GM23248 (cell line): ENCODE results near the gene GRIK5. TPM values are rescaled to one million over a fixed set of nuclear protein-coding genes. Genes with fewer than 3 reads are reported as not detected.

Source experiments
- DNase-seq: peaks from one replicate; pipeline ENCODE4 v3.0.0-alpha.2; 2015
- H2AFZ ChIP-seq: fragments of 200-600 bp; sonication (generic); 2 replicates; pipeline ENCODE4 v1.6.1; 2016; ENCODE audit warnings: antibody characterized with exemption
- H3F3A ChIP-seq: fragments of 200-600 bp; sonication (generic); 2 replicates; pipeline ENCODE4 v1.6.1; 2016; ENCODE audit warnings: mild to moderate bottlenecking, antibody characterized with exemption, mixed run types; ENCODE audit not compliant: insufficient read depth
- H3K27ac ChIP-seq: fragments of 200-600 bp; sonication (generic); 2 replicates; pipeline ENCODE4 v1.5.1; 2016; ENCODE audit warnings: mild to moderate bottlenecking
- H3K27me3 ChIP-seq: fragments of 200-600 bp; sonication (generic); replicated peaks from 2 replicates; pipeline ENCODE4 v1.6.1; 2016; ENCODE audit warnings: mild to moderate bottlenecking; ENCODE audit not compliant: insufficient read depth
- H3K36me3 ChIP-seq: fragments of 200-600 bp; sonication (generic); 2 replicates; pipeline ENCODE4 v1.6.1; 2016; ENCODE audit warnings: low read depth, mild to moderate bottlenecking
- H3K4me1 ChIP-seq: fragments of 200-600 bp; sonication (generic); 2 replicates; pipeline ENCODE4 v1.6.1; 2016; ENCODE audit warnings: mild to moderate bottlenecking; ENCODE audit not compliant: insufficient read depth
- H3K4me2 ChIP-seq: fragments of 200-600 bp; sonication (generic); one replicate; pipeline ENCODE4 v1.6.1; 2016; ENCODE audit warnings: mild to moderate bottlenecking; ENCODE audit not compliant: unreplicated experiment
- H3K4me3 ChIP-seq: fragments of 200-600 bp; sonication (generic); 2 replicates; pipeline ENCODE4 v1.5.1; 2016; ENCODE audit warnings: mild to moderate bottlenecking
- H3K79me2 ChIP-seq: fragments of 200-600 bp; sonication (generic); 2 replicates; pipeline ENCODE4 v1.6.1; 2016; ENCODE audit warnings: mild to moderate bottlenecking; ENCODE audit not compliant: insufficient read depth
- H3K9ac ChIP-seq: fragments of 200-600 bp; sonication (generic); 2 replicates; pipeline ENCODE4 v1.6.1; 2016; ENCODE audit warnings: mild to moderate bottlenecking
- H3K9me2 ChIP-seq: fragments of 200-600 bp; sonication (generic); 2 replicates; pipeline ENCODE4 v1.6.1; 2016; ENCODE audit warnings: mixed run types, mild to moderate bottlenecking, moderate library complexity; ENCODE audit not compliant: insufficient read depth
- H3K9me3 ChIP-seq: fragments of 200-600 bp; sonication (generic); one replicate; pipeline ENCODE4 v1.6.1; 2017; ENCODE audit warnings: low read depth
- H4K20me1 ChIP-seq: fragments of 200-600 bp; sonication (generic); 2 replicates; pipeline ENCODE4 v1.6.0; 2016; ENCODE audit not compliant: insufficient read depth
- EZH2 ChIP-seq: fragments of 200-600 bp; sonication (generic); IDR thresholded peaks from 2 replicates; pipeline ENCODE4 v1.6.1; 2018; ENCODE audit warnings: antibody characterized with exemption, mild to moderate bottlenecking; ENCODE audit not compliant: insufficient read depth, poor library complexity, severe bottlenecking
- EZH2phosphoT487 ChIP-seq: fragments of 200-600 bp; sonication (generic); IDR thresholded peaks from 2 replicates; pipeline ENCODE4 v1.6.1; 2018; ENCODE audit warnings: antibody characterized with exemption, moderate library complexity, mild to moderate bottlenecking, low read depth; ENCODE audit not compliant: insufficient read depth
- WGBS, 2 experiments: methylation state at CpG; one replicate each; pipeline ENCODE4 v1.1.6; 2015 to 2017; ENCODE audit warnings: low lambda C conversion rate in 2 of 2, low coverage in 1 of 2; ENCODE audit errors: missing lambda C conversion rate in 2 of 2; 5-methylcytosine and 5-hydroxymethylcytosine counted together
- in situ Hi-C: fragments of 300-500 bp; cut with MboI; formaldehyde crosslinking; loops from 2 replicates; pipeline ENCODE4 v1.15.0; 2020
- polyA plus RNA-seq: library from polyadenylated mRNA; unstranded; fragments of >200 nt; fragmentation: Nextera tagmentation; extraction: Ambion mirVana; gene quantifications from 2 replicates; pipeline ENCODE4 v1.2.1, GENCODE V29; 2016
- total RNA-seq: library from RNA; depleted of rRNA; stranded (reverse); fragments of >200 nt; shearing (Covaris generic); gene quantifications from 2 replicates; pipeline ENCODE4 v1.2.3, GENCODE V29; 2014

Gene GRIK5
- total and polyA plus RNA-seq, 2 experiments from 2014 or later, result not detected

DNA sequence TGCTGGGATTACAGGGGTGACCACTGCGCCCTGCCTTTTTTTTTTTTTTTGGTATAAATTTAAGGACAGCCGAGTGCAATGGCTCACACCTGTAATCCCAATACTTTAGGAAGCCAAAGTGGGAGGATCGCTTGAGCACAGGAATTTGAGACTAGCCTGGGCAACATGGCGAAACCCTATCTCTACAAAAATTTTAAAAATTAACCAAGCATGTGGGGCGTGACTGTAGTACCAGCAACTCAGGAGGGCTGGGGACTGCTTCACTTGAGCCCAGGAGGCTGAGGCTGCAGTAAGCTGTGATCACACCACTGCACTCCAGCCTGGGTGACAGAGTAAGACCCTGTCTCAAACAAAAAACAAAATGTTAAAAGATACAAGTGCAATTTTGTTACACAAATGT lies 27.5 kb upstream of the GRIK5 start:
- H3K9me3 ChIP-seq, result no peaks in the 10 kb centered on the region
- H3K4me2 ChIP-seq, result no peak overlapping the region
- no peaks in the 10 kb centered on the region for H3K36me3 ChIP-seq
- no peaks in the 10 kb centered on the region for H3F3A ChIP-seq
- no peaks in the 10 kb centered on the region for H4K20me1 ChIP-seq
- H3K9me2 ChIP-seq, result no peaks in the 10 kb centered on the region
- TF ChIP-seq EZH2 (no peak), EZH2phosphoT487 (no peak)
- no peak for DNase-seq
- no peak overlapping the region for H3K9ac ChIP-seq
- 84% methylated on average over 4 to 5 of the region's 5 CpGs for WGBS, 2 experiments
- H3K27ac ChIP-seq, result no peak overlapping the region
- H3K4me1 ChIP-seq, result no peaks in the 10 kb centered on the region
- in situ Hi-C loops, result no loop called here
- no peak overlapping the region for H2AFZ ChIP-seq
- no peaks in the 10 kb centered on the region for H3K27me3 ChIP-seq
- H3K4me3 ChIP-seq, result no peak overlapping the region
- H3K79me2 ChIP-seq, result no peaks in the 10 kb centered on the region

DNA sequence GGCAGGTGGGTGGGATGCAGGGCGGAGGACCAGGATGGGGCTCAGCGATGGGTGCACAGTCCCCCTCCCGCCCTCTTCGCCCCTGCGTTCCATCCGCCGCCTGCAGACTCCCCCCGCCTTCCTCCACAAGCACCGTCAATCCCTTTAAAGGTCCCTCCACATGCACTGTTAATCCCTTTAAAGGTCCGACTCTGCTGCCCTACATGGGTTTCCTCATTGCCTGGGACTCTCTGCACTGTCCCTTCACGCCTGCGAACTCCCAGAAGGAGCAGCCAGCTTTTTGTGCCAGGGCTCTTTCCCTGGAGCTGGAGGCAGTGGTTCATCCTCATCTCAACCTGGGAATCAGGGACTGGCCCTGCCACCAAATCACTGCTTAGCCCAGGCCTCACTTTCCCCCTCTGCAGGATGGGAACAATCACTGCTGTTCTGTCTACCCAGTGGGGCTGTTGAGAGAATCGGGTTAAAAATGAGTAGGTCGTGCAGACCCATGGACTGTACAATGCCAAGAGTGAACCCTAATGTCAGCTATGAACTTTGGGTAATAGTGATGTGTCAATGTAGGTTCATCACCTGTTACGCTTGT lies 26.3 kb upstream of the GRIK5 start:
- no peak overlapping the region for H2AFZ ChIP-seq
- 65 to 73% methylated on average over 7 to 15 of the region's 15 CpGs for WGBS, 2 experiments
- H3K79me2 ChIP-seq, result no peaks in the 10 kb centered on the region
- no peaks in the 10 kb centered on the region for H4K20me1 ChIP-seq
- no peak overlapping the region for H3K4me2 ChIP-seq
- no peaks in the 10 kb centered on the region for H3F3A ChIP-seq
- H3K9me3 ChIP-seq, result no peaks in the 10 kb centered on the region
- H3K36me3 ChIP-seq, result no peaks in the 10 kb centered on the region
- H3K4me3 ChIP-seq, result no peak overlapping the region
- no peaks in the 10 kb centered on the region for H3K27me3 ChIP-seq
- H3K4me1 ChIP-seq, result no peaks in the 10 kb centered on the region
- H3K9ac ChIP-seq, result no peak overlapping the region
- no peak overlapping the region for H3K27ac ChIP-seq
- in situ Hi-C loops, result no loop called here
- TF ChIP-seq EZH2 (no peak), EZH2phosphoT487 (no peak)
- no peak for DNase-seq
- no peaks in the 10 kb centered on the region for H3K9me2 ChIP-seq

DNA sequence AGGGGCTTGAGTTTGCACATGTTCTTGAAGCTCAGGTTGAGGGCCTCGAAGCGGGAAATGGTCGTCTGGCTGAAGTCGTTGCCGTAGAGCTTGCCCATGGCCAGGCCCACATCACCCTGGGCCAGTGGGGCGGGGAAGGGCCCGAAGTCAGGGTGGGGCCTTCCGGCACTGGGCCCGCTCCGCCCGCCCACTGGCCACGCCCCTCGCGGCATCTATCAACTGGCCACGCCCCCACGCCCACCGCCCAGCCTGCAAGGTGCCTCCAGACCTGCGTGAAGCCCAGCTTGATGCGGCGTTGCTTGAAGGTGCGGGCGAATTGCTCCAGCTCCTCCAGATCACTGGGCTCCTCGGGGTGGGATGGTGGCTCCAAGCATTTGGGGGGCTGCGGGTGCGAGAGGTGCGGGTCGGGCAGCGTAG lies 25.8 kb upstream of the GRIK5 start:
- Histone ChIP-seq H3K27ac (no peak overlapping the region), H4K20me1 (no peaks in the 10 kb centered on the region), H3K9me3 (no peaks in the 10 kb centered on the region), H3K9me2 (no peaks in the 10 kb centered on the region), H3K79me2 (no peaks in the 10 kb centered on the region), H3K4me2 (no peak overlapping the region), H2AFZ (no peak overlapping the region), H3K27me3 (no peaks in the 10 kb centered on the region), H3K9ac (no peak overlapping the region), H3K4me3 (no peak overlapping the region), H3K4me1 (no peaks in the 10 kb centered on the region), H3F3A (no peaks in the 10 kb centered on the region), H3K36me3 (no peaks in the 10 kb centered on the region)
- in situ Hi-C loops, result no loop called here
- WGBS, 2 experiments, result 32 to 40% methylated on average over 13 to 28 of the region's 28 CpGs
- TF ChIP-seq EZH2 (no peak), EZH2phosphoT487 (no peak)
- DNase-seq, result no peak

DNA sequence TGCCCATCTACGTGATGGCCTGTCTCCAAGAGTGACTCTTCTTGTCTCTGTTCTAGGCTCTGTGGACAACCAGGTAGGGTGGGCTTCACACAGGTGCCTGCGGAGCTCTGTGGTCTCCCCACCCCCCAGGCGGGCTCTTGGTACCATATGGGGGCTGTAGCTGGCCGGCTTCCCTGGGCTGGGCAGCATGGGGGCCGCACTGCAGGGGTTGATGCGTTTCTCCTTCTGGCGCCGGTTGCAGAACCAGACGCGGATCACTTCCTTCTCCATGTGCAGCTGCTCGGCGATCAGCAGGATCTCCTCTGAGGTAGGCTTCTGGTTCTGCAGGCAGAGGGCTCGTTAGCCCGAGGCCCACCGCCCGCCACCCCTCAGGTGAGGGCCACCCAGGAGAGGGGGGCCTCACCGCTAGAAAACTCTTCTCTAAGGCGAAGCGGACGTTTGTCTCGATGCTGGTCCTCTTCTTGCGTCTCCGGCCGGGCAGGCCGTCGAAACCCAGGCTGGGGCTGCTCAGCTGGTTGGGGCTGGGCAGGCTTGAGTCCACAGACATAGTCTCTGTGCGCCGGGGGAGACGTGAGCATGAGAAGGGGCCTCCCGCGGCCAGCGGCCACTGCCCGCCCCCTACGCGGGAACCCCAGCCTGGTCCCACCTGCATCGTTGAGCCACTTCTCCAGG lies 25.3 kb upstream of the GRIK5 start:
- no peaks in the 10 kb centered on the region for H3K9me3 ChIP-seq
- no peak overlapping the region for H2AFZ ChIP-seq
- no peak overlapping the region for H3K9ac ChIP-seq
- WGBS, 2 experiments, result 75 to 78% methylated on average over 27 to 36 of the region's 36 CpGs
- no peaks in the 10 kb centered on the region for H3K36me3 ChIP-seq
- no peaks in the 10 kb centered on the region for H4K20me1 ChIP-seq
- no peaks in the 10 kb centered on the region for H3F3A ChIP-seq
- in situ Hi-C loops, result no loop called here
- no peaks in the 10 kb centered on the region for H3K79me2 ChIP-seq
- H3K4me2 ChIP-seq, result no peak overlapping the region
- no peak for DNase-seq
- H3K4me1 ChIP-seq, result no peaks in the 10 kb centered on the region
- H3K27me3 ChIP-seq, result no peaks in the 10 kb centered on the region
- TF ChIP-seq EZH2phosphoT487 (no peak), EZH2 (no peak)
- H3K27ac ChIP-seq, result no peak overlapping the region
- H3K9me2 ChIP-seq, result no peaks in the 10 kb centered on the region
- H3K4me3 ChIP-seq, result no peak overlapping the region

DNA sequence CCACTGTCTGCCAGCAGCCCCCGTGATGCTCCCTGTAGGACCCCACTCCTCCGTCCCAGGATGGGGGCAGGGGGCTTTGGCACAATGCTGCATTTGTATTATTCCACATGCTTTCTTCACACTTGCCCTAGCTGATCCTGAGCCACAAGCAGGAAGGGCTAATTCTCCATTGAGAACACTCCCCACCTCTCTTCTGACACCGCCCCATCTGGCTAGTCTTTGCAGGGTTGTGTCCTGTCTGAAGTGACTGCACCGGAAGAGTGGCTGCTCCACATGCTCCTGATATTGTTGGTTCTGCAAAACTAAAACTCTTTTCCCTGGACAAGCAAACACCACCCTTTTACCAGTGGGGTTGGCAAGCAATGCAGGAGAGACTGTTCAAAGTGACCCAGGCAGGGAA lies 23.9 kb upstream of the GRIK5 start:
- H3K27me3 ChIP-seq, result no peaks in the 10 kb centered on the region
- H3K79me2 ChIP-seq, result no peaks in the 10 kb centered on the region
- H2AFZ ChIP-seq, result no peak overlapping the region
- no peaks in the 10 kb centered on the region for H3K9me3 ChIP-seq
- H3F3A ChIP-seq, result no peaks in the 10 kb centered on the region
- no peak overlapping the region for H3K4me3 ChIP-seq
- in situ Hi-C loops, result no loop called here
- no peak overlapping the region for H3K9ac ChIP-seq
- peaks cover 5% of the 10 kb centered on the region for H3K4me1 ChIP-seq
- no peaks in the 10 kb centered on the region for H3K36me3 ChIP-seq
- H3K27ac ChIP-seq, result no peak overlapping the region
- 65 to 66% methylated on average over 4 of the region's 4 CpGs for WGBS, 2 experiments
- H3K4me2 ChIP-seq, result no peak overlapping the region
- TF ChIP-seq EZH2, result no peak
- no peak for TF ChIP-seq EZH2phosphoT487
- H3K9me2 ChIP-seq, result no peaks in the 10 kb centered on the region
- no peak for DNase-seq
- no peaks in the 10 kb centered on the region for H4K20me1 ChIP-seq
